ENCODE data around the gene APOF.
"Not testable (repeated sequence)": the region's sequence is repeated elsewhere in the genome, so short reads cannot be mapped to it uniquely, and the experiment has no call there.

Gene APOF

DNA sequence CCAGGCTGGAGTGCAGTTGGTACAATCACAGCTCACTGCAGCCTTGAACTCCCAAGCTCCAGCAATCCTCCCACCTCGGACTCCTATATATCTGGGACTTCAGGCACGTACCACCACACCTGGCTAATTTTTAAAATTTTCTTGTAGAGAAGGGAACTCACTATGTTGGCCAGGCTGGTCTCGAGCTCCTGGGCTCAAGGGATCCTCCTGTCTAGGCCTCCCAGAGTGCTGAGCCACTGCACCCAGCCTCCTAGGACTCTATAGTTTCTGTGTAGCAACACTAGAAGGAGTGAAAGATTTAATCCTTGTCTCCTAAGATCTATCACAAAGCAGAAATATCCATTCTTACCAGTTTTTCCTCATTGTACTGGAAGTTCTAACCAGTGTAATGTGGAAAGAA is 4.3 kb upstream of the APOF start:
- DNase-seq: no peak

DNA sequence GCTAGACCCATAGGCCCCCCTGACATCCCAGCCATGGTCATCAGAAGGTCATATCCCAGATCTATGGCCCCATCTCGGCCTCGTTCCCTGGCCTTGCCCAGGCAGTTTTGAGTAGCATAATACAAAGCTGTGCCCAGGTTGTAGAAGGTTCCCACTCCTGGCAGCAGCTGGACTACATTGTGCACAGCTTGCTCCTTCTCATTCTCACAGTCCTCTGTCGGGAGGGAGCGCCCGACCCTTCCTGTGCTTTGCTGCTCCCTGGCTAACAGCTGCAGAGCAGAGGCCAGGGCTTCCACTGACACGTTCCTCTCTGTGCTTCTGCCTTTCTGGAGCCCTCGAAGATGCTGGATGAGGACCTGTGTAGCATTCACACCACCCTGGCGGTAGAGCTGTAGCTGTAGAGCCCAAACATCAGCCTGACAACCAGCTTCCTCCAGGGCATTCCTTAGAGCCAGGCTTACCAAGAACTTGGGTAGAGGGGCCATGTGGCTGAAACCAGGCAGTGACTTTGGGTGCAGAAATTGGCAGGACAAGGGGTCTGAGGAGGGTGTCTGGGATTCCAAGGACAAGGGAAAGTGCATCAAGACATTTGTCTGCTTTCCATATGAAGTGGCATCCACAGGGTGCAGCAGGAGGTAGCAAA is 1.0 kb downstream of the APOF start:
- no peak for DNase-seq

DNA sequence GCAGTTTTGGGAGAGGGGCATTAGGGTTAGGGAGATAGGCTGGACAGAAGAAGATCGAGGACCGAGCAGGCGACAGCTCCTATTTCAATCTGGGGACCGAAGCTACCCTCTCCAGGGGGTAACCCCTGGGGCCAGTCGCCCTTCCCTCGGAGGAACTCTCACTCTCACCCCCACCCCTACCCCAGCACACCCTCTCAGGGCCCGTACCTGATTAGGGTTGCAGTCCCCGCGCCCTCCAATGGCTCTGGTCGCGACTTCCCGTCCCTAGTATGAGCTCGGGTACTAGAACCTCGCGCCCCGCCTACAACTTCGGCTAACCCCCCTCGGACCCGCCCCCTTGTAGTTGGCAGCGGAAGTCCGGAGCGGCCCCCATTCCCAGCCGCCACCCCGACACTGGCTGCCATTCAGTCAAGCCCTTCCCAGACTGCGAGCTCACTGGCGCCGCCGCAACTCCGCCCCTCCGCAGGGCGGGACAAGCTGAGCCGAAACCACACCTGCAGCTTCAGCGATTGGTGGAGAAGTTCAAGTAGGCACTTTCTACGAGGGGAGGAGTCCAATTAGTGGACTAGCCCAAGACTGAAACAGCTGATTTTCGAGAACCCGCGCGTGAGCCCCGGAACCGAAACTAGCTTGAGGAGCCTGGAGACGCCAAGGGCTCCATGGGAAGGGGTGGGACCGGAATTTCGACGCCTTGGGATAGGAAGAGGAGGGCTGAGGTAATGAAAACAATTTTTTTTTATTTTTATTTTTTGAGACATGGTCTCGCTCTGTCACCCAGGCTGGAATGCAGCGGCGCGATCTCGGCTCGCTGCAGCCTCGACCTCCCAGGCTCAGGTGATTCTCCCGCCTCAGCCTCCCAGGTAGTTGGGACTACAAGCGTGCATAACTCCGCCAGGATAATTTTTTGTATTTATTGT is 2.5 kb downstream of the APOF start, which contains the start of gene STAT2:
STAT2 (minus strand) TSS at position 257 of the 917 bp plus-strand sequence. CDS start 3,536 bp downstream, outside the sequence.
- peak; percentile 98 for DNase-seq

DNA sequence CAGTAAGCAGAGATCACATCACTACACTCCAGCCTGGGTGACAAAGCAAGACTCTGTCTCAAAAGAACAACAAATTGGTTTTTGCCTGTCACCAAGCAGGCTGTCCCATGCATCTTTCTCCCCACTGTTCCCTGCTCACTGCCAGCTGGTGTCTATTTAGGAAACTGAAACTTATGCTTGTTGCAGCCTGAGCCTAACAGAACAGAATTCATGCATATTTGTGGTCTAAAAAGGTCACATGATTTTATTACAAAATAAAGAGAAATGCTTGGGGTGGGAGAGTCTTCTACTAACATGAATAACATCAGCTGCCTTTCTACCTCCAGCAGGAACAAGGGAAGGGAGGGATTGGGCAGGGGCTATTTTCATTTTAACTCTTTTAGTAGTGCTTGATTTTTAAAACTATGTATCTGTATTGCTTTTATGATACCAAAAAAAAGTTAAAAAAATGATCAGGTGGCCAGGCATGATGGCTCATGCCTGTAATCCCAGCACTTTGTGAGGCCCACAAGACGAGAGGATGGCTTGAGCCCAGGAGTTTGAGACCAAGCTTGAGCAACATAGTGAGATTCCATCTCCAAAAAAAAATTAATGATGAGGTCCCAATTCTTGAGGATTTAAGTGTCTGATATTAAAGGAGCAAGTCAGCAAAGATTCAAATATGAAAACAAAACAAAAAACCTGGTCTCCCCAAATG is 3.7 kb downstream of the APOF start:
- DNase-seq: no peak

DNA sequence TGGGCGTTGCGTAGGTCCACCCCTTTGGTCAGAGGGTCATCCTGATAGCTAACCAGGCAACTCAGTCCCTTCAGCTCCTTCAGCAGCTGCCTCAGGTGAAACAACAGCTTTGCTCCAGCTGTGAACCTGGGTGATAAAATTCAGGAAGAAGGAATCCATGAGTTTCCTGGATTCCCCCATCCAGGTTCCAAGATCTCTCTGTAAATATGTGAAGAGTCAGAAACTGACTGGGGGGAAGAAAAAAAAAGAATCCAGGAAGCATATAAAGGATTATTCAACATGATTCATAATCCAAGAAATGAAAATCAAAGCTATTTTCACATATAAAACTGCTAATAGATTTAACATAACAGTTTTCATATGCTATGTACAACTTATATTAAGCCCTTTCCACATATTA is 11.3 kb downstream of the APOF start:
- no peak for DNase-seq

DNA sequence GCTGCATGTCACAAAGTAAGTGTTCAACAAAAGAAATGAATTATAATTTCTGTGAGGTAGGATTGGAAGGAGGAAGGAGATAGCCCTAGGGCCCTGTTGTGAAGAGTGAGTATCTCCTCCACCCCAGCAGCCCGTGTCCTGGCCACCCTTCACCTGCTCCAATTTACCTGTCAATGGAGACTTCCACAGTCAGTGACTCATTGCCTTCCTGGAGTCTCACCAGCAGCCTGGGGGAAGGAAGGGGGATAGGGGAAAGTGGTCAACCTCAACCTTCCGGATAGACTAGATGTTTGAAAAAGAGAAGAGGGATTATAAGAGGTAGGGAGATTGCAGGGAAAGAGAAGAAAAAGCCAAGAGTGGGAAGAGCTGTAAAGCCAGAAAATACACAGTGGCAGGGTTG is 12.0 kb downstream of the APOF start:
- no peak for DNase-seq

DNA sequence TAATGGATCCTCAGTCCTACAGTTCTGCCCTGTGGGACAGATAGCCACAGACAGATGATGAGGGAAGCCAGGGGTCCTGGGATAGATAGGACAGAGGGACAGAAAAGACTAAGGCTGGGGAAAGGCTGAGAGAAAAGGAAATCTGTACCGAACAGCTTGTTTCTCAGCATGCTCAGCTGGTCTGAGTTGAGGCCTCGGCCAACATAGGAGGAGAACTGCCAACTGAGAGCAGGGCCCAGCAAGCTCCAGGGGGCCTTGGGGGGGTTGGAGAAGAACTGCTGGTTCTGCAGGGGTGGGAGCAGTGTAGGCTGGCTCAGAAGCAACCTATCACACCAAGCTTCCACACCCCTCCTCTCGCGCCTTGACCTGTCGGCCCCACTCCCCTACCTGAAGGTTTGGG is 13.9 kb downstream of the APOF start:
- no peak for DNase-seq

DNA sequence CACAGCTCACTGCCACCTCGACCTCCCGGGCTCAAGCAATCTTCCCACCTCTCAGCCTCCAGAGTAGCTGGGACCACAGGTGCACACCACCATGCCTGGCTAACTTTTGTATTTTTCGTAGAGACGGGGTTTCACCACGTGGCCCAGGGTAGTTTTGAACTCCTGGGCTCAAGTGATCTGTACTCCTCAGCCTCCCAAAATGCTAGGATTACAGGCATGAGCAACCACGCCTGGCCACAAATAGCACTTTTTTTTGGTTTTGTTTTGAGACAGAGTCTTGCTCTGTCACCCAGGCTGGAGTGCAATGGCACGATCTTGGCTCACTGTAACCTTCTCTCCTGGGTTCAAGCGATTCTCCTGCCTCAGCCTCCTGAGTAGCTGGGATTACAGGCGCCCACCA is 15.4 kb downstream of the APOF start:
- not testable (repeated sequence) for DNase-seq

DNA sequence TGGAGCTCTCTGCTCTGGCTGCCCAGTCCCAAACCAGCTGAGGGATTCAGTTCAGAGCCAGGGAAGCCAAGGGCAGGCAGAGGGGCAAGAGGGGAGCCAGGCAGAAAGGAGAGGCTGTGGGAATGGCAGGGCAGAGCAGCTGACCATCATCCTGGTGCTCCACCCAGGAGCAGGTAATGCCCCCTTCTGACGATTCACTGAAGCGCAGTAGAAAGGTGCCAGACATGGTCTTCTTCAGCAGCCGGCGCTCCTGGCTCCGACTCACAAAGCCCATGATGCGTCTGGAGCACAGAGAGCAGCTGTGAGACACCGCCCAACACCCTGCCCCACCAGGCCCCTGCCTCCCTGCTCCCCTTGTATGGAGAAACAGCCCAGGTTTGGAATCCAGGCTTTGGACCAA is 16.0 kb downstream of the APOF start:
- no peak for DNase-seq

DNA sequence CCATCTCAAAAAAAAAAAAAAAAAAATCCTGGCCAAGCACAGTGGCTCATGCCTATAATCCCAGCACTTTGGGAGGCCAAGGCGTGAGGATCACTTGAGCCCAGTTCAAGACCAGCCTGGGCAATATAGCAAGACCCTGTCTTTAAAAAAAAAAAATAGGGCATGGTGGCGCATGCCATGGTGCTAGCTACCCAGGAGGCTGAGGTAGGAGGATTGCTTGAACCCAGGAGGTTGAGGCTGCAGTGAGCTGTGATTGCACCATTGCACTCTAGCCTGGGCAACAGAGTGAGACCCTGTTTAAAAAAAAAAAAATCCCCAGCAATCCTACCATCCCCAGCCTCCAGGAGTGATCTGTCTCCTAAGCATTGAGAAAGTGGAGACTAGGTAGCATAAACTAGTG is 20.4 kb downstream of the APOF start:
- not testable (repeated sequence) for DNase-seq

DNA sequence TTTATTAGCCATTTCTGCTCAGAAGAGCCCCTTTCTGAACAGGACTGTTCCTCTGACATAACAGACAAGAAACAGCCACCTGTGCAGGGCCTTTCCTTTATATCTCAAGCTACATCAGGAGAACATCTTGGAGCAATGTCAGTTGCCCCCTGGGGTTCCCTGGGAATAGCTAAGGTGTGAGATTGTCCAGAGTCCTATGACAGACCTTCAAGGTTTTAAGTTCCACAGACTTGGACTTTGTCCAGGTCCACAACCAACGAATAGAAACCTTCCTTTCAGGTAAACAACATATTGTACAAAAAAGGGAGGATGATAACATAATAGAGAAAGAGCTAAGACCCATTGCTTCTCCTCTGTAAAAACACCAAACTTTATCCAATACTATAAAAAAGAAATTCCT is 21.0 kb downstream of the APOF start:
- no peak for DNase-seq

DNA sequence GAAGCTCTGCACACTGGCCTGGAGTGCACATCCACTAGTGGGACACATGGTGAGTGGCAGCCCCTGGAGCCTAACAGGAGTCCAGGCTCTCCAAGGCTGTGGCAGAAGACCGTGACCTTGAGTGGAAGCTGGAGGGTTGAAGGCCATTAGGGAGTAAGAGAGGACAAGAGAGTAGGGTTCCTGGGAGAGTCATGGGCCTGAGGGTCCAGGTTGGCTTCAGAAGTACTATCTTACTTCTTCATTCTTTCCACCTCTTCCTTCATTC is 23.6 kb downstream of the APOF start:
- DNase-seq: no peak

DNA sequence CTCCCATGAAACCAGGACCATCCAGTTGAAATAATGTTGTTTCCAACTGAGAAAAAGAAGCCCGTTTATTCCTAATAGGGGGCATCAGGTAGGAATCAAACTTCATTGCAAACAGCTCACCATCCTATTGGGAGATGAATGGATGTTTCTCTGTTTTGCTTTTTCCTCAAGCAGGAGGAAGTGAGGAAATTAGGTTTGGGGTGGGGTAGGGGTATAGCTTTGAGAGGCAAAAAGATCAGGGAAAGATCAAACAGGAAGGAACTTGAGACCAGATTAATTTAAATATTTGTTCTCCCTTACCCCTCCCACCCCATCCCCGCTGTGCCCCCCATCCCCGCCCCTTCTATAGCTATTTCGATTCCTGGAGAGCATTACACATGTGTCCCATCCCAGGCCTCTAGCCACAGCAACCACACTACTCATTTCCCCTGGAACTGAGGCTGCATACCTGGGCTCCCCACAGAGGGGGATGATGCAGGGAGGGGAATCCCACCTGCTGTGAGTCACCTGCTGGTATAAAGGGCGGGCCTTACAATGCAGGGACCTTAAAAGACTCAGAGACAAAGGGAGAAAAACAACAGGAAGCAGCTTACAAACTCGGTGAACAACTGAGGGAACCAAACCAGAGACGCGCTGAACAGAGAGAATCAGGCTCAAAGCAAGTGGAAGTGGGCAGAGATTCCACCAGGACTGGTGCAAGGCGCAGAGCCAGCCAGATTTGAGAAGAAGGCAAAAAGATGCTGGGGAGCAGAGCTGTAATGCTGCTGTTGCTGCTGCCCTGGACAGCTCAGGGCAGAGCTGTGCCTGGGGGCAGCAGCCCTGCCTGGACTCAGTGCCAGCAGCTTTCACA is 24.1 kb downstream of the APOF start, which contains the start of gene IL23A:
IL23A (plus strand) TSS at position 577 of the 850 bp plus-strand sequence; CDS start at position 738, 161 bp downstream.
- peak; percentile 43 for DNase-seq

DNA sequence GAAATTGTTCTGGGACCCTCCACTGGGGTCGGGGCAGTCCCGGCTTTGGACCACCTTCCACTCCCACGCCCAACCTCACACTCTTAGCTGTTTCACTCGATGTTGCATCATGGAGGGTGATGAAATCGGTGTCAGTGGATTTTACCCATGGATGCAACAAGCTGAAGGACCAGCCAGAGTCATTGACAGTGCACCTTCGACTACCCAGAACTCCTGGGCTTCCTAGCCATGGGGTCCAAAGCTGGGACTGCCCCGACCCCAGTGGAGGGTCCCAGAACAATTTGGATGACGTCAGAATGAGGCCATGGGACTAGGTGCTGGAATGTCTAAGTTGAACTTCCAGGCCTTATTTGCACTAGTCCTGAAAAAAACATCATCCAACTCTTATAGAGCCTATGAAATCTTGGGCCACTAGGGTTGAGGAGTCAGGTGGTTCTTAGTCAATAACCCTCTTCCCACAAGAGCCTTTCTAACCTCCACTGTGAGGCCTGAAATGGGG is 24.9 kb downstream of the APOF start:
- no peak for DNase-seq

DNA sequence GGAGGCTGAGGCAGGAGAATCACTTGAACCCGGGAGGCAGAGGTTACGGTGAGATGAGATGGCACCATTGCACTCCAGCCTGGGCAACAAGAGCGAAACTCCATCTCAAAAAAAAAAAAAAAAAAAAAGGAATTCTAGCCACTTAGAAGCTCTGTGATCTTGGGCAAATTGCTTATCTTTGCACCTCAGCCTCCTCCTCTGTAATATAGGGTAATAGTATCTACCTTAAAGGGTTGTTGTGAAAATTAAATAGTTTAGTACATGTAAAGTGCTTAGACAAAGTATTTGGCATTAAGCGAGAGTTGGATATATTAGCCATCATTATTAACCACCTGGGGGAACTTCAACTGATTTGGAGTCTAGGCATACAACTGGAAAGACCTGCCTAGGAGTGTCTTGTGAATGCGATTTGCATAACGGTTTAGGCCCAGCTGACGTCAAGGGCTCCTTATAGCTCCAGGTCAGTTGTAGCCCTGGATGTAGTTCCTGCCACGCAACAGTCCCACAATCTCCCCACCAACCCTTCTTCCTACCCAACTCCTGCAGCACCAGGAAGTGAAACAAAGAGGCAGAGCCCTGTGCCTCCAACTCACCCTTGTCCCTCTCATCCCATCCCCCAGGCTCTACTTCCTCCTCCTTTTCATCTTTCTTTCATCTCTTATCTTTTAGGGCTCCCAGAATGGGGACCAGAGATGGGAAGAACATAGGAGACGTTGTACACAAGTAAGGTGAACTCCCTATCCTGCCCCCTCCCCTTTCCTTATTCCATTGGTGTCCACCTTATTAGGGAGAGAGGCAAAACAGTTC is 26.1 kb downstream of the APOF start:
- DNase-seq: no peak

DNA sequence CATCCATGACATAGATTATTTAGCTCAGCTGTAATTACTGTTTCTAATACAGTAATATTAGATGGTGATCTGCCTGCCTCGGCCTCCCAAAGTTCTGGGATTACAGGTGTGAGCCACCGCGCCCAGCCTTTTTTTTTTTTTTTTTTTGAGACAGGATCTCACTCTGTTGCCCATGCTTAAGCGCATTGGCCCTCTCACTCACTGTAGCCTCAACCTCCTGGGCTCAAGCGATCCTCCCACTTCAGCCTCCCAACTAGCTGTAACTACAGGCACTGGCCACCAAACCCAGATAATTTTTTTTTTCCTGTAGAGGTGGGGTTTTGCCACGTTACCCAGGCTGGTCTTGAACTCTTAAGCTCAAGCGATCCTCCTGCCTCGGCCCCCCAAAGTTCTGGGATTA is 27.1 kb downstream of the APOF start:
- DNase-seq: not testable (repeated sequence)

DNA sequence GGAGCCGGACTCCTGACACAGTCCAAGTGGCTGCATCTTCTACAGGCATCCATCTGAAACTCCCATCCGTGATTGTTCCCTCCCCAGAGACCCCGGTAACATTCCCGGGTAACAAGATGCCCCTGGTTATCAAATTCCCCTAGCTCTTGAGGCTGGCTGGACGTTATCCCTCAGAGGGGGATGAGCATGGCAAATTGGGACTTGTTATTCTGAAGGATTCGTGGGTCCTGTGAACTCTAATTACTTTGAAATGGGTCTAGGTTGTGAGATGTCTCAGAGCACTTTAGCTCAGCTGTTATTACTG is 28.2 kb downstream of the APOF start:
- DNase-seq: no peak

DNA sequence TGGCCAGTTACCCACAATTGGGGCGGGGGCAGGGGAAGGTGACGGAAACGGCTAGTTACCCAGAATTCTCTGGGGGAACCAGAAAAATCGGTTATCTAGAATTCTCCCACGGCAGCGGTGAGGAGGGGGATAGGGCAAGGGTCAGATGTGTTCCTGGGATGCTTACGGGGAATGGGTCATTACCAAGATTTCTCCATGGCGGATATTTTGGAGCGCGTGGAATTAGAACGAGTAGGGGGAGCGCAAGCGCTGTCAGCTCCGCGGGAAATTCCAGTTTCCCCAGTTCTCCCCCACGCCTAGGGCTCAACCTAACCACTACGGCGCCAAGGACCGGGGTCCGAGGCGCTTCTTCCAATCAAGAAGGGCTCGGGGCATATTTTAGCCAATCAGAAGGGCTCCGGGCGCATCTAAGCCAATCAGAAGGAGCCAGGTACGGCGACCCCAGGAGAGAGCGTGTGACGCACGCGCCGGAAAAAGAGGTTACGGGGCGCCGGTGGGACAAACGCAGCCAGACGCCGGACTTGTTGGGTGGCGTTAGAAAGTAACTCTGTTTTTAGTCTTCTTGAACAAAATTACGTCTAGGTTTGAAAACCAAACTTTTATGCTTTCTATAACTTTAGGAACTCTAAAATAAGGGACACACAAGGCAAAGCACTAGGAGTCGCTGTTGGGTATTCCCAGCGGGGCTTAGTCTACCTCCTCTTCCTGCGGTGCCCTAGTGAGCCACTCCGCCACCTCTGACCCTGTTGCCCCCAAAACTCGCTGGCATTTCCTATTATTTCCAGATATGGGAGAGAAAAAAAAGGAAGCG is 28.8 kb downstream of the APOF start, which contains the start of gene PAN2:
PAN2 (minus strand) TSS at position 322 of the 811 bp plus-strand sequence. CDS start 906 bp downstream, outside the sequence.
- DNase-seq: peak; percentile 96

DNA sequence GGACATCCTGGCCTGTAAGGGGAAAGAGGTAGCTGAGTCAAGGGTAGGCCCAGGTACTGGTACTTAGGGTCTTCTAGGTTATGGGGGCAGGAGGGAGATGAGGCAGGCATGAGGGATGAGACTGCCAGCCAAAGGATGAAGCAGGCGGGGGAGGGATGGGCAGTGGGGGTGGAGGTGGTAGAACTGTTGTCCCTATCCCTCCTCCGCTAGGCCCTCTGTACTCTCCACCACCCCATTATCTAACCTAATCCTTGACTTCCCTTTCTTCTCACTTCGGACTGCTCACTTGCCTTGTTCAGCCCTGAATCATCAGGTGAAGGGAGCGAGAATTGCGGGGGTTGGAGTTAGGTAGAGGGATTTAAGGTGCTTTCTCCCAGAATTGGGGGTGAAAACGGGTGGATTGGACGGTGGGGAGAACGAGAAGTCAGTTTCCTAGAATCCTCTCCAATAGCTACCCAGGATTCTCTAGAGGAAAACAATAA is 29.4 kb downstream of the APOF start:
- DNase-seq: no peak

DNA sequence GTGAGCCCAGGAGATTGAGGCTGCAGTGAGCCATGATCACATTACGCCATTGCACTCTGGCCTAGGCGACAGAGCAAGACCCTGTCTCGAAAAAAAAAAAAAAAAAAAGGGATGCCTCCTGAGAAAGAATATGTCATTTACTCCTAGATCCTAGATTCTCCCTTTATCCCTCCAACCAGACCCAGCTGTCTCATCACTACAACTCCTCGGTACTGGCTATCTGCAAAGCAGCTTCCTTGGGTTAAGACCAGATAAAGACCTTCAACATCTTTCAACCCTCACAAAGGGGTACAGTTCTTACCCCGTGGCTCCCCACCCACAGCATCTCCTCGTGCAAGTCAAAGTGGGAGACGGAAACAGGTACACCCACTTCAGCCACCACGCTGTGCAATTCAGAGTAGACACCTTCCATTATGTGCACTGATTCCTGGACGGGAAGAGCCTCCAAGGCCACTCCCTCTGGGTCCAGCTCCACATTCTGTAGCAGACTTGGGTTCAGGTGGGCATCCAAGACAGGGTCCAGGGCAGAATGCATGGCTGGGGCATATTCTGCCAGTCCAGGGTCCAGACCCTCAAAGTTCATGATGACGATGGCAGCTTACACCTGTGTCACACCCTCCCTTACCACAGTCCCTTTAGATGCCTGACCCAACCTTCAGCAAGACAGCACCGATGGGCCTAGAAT is 30.0 kb downstream of the APOF start:
- no peak for DNase-seq

All from DMS153 (cell line).